ENCODE data around the gene CBX6.

Gene CBX6

GRCh38 chr22:38841635-38842034, 30.4 kb downstream of the CBX6 start:
- CTCF ChIA-PET, result interaction anchor here (0.9 to 4.5 kb wide), 4 partner anchors 18 to 75 kb away, joined by 3 to 38 read pairs (median 10); no protein-coding TSS in a partner anchor
- H3K4me3 ChIP-seq (ENCODE audit: low read depth, low read length), result no peak overlapping the region
- H3K27ac ChIP-seq (ENCODE audit: extremely low read depth, low read depth, low read length), result no peak overlapping the region
- H3K4me1 ChIP-seq (ENCODE audit: control insufficient read depth, insufficient read depth, low read length), result 0 out of 2 replicates have a peak, but pooled peaks cover 2% of the 10 kb centered on the region
- no peaks in the 10 kb centered on the region for H3K36me3 ChIP-seq (ENCODE audit: control insufficient read depth in 2 of 2, insufficient read depth in 1 of 2, low read length in 2 of 2)
- no peaks in the 10 kb centered on the region for H3K9me3 ChIP-seq (ENCODE audit: control insufficient read depth, insufficient read depth, low read depth, low read length)
- POLR2A ChIA-PET, result no interaction called here
- TF ChIP-seq, protein P1, sequence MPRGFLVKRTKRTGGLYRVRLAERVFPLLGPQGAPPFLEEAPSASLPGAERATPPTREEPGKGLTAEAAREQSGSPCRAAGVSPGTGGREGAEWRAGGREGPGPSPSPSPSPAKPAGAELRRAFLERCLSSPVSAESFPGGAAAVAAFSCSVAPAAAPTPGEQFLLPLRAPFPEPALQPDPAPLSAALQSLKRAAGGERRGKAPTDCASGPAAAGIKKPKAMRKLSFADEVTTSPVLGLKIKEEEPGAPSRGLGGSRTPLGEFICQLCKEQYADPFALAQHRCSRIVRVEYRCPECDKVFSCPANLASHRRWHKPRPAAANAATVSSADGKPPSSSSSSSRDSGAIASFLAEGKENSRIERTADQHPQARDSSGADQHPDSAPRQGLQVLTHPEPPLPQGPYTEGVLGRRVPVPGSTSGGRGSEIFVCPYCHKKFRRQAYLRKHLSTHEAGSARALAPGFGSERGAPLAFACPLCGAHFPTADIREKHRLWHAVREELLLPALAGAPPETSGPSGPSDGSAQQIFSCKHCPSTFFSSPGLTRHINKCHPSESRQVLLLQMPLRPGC (tag by site-specific recombination; IDR thresholded peaks at IDR 0.05), result no peak
- TF ChIP-seq SCRT2 (tag by site-specific recombination; IDR thresholded peaks at IDR 0.05), result peak; percentile 36; the same call in 1 of the 2 replicates

DNA sequence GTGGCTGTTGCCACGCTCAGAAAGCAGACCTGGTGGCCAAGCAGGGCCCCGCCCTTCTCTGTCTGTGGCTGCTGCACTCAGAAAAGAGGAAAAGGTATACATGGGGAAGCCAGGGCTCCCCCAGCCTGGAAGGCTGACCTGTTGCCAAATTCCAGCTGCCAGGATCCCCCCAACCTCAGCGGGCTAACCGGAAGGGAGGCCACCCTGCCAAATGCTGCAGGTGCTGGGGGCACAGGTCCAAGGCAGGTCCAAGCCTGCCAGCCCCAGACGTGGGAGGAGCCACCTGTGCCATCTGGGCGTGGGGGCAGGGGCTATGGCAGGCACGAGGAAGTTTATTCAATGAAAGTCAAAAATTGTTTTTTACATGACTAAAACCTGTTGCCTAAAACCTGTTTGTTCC, 30.8 kb downstream of the CBX6 start:
- Histone ChIP-seq H3K4me3 (ENCODE audit: low read depth, low read length) (no peak overlapping the region), H3K4me1 (ENCODE audit: control insufficient read depth, insufficient read depth, low read length) (0 out of 2 replicates have a peak, but pooled peaks cover 2% of the 10 kb centered on the region), H3K9me3 (ENCODE audit: control insufficient read depth, insufficient read depth, low read depth, low read length) (no peaks in the 10 kb centered on the region), H3K27ac (ENCODE audit: extremely low read depth, low read depth, low read length) (no peak overlapping the region), H3K36me3 (ENCODE audit: control insufficient read depth in 2 of 2, insufficient read depth in 1 of 2, low read length in 2 of 2) (no peaks in the 10 kb centered on the region)
- ChIA-PET CTCF (interaction anchor here (0.9 to 4.5 kb wide), 4 partner anchors 18 to 74 kb away, joined by 3 to 38 read pairs (median 10); no protein-coding TSS in a partner anchor), POLR2A (no interaction called here)
- TF ChIP-seq REPIN1 (tag by site-specific recombination; IDR thresholded peaks at IDR 0.05; ENCODE audit: low read depth), result no peak
- TF ChIP-seq GLIS1 (tag by site-specific recombination; IDR thresholded peaks at IDR 0.05), result no peak
- peak; percentile 90 for TF ChIP-seq SCRT2 (tag by site-specific recombination; IDR thresholded peaks at IDR 0.05)
- TF ChIP-seq ZNF311 (tag by site-specific recombination; IDR thresholded peaks at IDR 0.05; ENCODE audit: borderline replicate concordance), result no peak
- TF ChIP-seq ZNF629 (tag by site-specific recombination; IDR thresholded peaks at IDR 0.05), result no peak
- TF ChIP-seq ZNF701 (tag by site-specific recombination; IDR thresholded peaks at IDR 0.05), result no peak
- TF ChIP-seq GLI2 (tag by site-specific recombination; IDR thresholded peaks at IDR 0.05; ENCODE audit: borderline replicate concordance, low read depth), result no peak
- no peak for TF ChIP-seq SP7 (tag by site-specific recombination; IDR thresholded peaks at IDR 0.05)
- no peak for TF ChIP-seq ZNF2 (tag by site-specific recombination; IDR thresholded peaks at IDR 0.05)
- TF ChIP-seq TSHZ1 (tag by site-specific recombination; IDR thresholded peaks at IDR 0.05; ENCODE audit: borderline replicate concordance), result no peak
- TF ChIP-seq ZNF510 (tag by site-specific recombination; IDR thresholded peaks at IDR 0.05; ENCODE audit: insufficient replicate concordance), result no peak
- no peak for TF ChIP-seq ZNF132 (tag by site-specific recombination; IDR thresholded peaks at IDR 0.05; ENCODE audit: borderline replicate concordance)
- TF ChIP-seq MZF1 (tag by site-specific recombination; IDR thresholded peaks at IDR 0.05; ENCODE audit: borderline replicate concordance), result no peak
- no peak for TF ChIP-seq ZNF585B (tag by site-specific recombination; IDR thresholded peaks at IDR 0.05)
- no peak for TF ChIP-seq ZNF670 (tag by site-specific recombination; IDR thresholded peaks at IDR 0.05; ENCODE audit: low read depth)
- no peak for TF ChIP-seq ZNF521 (tag by site-specific recombination; IDR thresholded peaks at IDR 0.05)
- TF ChIP-seq ZNF600 (tag by site-specific recombination; IDR thresholded peaks at IDR 0.05), result no peak
- no peak for TF ChIP-seq ZNF211 (tag by site-specific recombination; IDR thresholded peaks at IDR 0.05; ENCODE audit: low read depth)
- TF ChIP-seq, protein P2, sequence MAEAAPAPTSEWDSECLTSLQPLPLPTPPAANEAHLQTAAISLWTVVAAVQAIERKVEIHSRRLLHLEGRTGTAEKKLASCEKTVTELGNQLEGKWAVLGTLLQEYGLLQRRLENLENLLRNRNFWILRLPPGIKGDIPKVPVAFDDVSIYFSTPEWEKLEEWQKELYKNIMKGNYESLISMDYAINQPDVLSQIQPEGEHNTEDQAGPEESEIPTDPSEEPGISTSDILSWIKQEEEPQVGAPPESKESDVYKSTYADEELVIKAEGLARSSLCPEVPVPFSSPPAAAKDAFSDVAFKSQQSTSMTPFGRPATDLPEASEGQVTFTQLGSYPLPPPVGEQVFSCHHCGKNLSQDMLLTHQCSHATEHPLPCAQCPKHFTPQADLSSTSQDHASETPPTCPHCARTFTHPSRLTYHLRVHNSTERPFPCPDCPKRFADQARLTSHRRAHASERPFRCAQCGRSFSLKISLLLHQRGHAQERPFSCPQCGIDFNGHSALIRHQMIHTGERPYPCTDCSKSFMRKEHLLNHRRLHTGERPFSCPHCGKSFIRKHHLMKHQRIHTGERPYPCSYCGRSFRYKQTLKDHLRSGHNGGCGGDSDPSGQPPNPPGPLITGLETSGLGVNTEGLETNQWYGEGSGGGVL (tag by site-specific recombination; IDR thresholded peaks at IDR 0.05), result no peak
- no peak for TF ChIP-seq REST (tag by site-specific recombination; IDR thresholded peaks at IDR 0.05)
- no peak for TF ChIP-seq ZNF280C (tag by site-specific recombination; IDR thresholded peaks at IDR 0.05)

Data from HEK293 (cell line).